LNCAP (cell line): ENCODE results near the gene ZNF275.

Experiments
- CTCF ChIP-seq: fragments of 450-650 bp; IDR thresholded peaks from 2 replicates; pipeline ENCODE4 v1.5.1; 2017; ENCODE audit warnings: mild to moderate bottlenecking

ZNF275 gene

GRCh38 chrX:153333821-153334653, at the start of gene ZNF275:
ZNF275 (plus strand) TSS chrX:153334153; CDS start chrX:153336680, 2,527 bp downstream.
- no peak for TF ChIP-seq CTCF

- no peak for TF ChIP-seq CTCF
Observed at GRCh38 chrX:153297376-153297775, 36.6 kb upstream of the ZNF275 start.

- TF ChIP-seq CTCF, result no peak
Observed at GRCh38 chrX:153299855-153300254, 34.1 kb upstream of the ZNF275 start.

GRCh38 chrX:153301746-153302145, 32.2 kb upstream of the ZNF275 start:
- TF ChIP-seq CTCF, result no peak

GRCh38 chrX:153302796-153303195, 31.2 kb upstream of the ZNF275 start:
- no peak for TF ChIP-seq CTCF

- TF ChIP-seq CTCF, result no peak
Observed at GRCh38 chrX:153303276-153304262, 30.4 kb upstream of the ZNF275 start.

- no peak for TF ChIP-seq CTCF
Observed at GRCh38 chrX:153304988-153305736, 28.8 kb upstream of the ZNF275 start.
